Activated CD4-positive, alpha-beta T cell treated with anti-CD3 and anti-CD28 coated beads, Interleukin-2, amount 10 ng/mL, durations not matched to agents 24 days and 14 days (primary cell): ENCODE data around the gene OAF. TPM values are rescaled to one million over a fixed set of nuclear protein-coding genes. Genes with fewer than 3 reads are reported as not detected.
A peak's percentile ranks its signal among the peaks of the same experiment; 100 is the strongest.

Experiments
- DNase-seq: peaks from one replicate; pipeline ENCODE4 v3.0.0; 2022
- H3K27ac Mint-ChIP-seq: one replicate; pipeline ENCODE4 v1.8.0; 2022; ENCODE audit warnings: mild to moderate bottlenecking, mixed read lengths
- H3K27me3 Mint-ChIP-seq: one replicate; pipeline ENCODE4 v1.8.0; 2022; ENCODE audit warnings: mixed read lengths
- H3K36me3 Mint-ChIP-seq: one replicate; pipeline ENCODE4 v1.8.0; 2022; ENCODE audit warnings: low read depth, mild to moderate bottlenecking, mixed read lengths
- H3K4me1 Mint-ChIP-seq: one replicate; pipeline ENCODE4 v1.8.0; 2021; ENCODE audit warnings: mixed read lengths
- H3K4me3 Mint-ChIP-seq: one replicate; pipeline ENCODE4 v1.8.0; 2022; ENCODE audit warnings: mild to moderate bottlenecking, moderate library complexity, mixed read lengths
- H3K9me3 Mint-ChIP-seq: one replicate; pipeline ENCODE4 v1.8.0; 2021; ENCODE audit warnings: mixed read lengths
- intact Hi-C: fragments of 100-400 bp; cut with micrococcal nuclease; formaldehyde crosslinking; loops from one replicate; pipeline ENCODE4 v1.15.1; 2023
- total RNA-seq: library from RNA; stranded (reverse); gene quantifications from 2 replicates; pipeline ENCODE4 v1.2.3, GENCODE V29; 2022

The OAF gene
- total RNA-seq, 1 donor from 2014 or later: 2.3 TPM

DNA sequence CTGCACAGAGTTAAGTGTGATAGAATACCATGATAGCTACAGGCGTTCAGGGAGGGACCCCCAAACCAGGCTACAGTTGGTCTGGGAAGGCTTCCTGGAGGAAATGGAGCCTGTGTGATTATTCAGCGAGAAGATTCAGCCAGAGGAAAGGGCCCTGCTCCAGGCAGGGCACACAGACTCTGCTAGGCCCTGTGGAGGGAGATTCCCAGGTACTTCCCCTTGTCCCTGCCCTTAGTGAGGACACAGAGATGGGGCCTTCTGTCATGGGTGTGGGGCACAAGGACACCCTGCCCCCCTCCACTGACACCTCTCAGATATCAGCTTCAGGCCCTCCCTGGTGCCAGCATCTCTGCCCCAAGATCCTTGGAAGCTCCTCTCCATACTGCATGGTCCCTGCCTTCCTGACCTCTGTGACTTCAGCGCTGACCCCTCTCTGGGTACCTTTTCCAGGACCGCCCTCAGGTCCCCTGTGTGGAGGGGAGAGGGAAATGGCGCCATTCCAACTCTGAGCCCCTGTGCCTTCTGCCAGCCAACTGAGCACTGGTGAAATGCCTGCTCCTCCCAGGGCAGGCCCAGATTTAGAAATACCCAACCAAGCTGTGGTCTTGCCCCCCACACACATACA lies 16.5 kb downstream of the OAF start:
- H3K27me3 Mint-ChIP-seq: peaks cover 26% of the 10 kb centered on the region
- H3K4me1 Mint-ChIP-seq: no peaks in the 10 kb centered on the region
- no peak overlapping the region for H3K4me3 Mint-ChIP-seq
- H3K36me3 Mint-ChIP-seq: no peaks in the 10 kb centered on the region
- DNase-seq: no peak
- H3K9me3 Mint-ChIP-seq: no peaks in the 10 kb centered on the region
- intact Hi-C loops: no loop called here
- no peak overlapping the region for H3K27ac Mint-ChIP-seq

DNA sequence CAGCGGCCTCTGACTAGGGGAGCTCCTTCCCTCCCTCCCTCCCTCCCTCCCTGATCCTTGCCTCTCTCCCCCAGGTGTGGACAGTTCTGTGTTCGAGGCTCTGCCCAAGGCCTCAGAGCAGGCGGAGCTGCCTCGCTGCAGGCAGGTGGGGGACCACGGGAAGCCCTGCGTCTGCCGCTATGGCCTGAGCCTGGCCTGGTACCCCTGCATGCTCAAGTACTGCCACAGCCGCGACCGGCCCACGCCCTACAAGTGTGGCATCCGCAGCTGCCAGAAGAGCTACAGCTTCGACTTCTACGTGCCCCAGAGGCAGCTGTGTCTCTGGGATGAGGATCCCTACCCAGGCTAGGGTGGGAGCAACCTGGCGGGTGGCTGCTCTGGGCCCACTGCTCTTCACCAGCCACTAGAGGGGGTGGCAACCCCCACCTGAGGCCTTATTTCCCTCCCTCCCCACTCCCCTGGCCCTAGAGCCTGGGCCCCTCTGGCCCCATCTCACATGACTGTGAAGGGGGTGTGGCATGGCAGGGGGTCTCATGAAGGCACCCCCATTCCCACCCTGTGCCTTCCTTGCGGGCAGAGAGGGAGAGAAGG lies 18.1 kb downstream of the OAF start:
- intact Hi-C loops: no loop called here
- H3K27me3 Mint-ChIP-seq: peaks cover 25% of the 10 kb centered on the region
- H3K36me3 Mint-ChIP-seq: no peaks in the 10 kb centered on the region
- H3K4me1 Mint-ChIP-seq: no peaks in the 10 kb centered on the region
- H3K4me3 Mint-ChIP-seq: no peak overlapping the region
- no peak overlapping the region for H3K27ac Mint-ChIP-seq
- no peak for DNase-seq
- no peaks in the 10 kb centered on the region for H3K9me3 Mint-ChIP-seq

DNA sequence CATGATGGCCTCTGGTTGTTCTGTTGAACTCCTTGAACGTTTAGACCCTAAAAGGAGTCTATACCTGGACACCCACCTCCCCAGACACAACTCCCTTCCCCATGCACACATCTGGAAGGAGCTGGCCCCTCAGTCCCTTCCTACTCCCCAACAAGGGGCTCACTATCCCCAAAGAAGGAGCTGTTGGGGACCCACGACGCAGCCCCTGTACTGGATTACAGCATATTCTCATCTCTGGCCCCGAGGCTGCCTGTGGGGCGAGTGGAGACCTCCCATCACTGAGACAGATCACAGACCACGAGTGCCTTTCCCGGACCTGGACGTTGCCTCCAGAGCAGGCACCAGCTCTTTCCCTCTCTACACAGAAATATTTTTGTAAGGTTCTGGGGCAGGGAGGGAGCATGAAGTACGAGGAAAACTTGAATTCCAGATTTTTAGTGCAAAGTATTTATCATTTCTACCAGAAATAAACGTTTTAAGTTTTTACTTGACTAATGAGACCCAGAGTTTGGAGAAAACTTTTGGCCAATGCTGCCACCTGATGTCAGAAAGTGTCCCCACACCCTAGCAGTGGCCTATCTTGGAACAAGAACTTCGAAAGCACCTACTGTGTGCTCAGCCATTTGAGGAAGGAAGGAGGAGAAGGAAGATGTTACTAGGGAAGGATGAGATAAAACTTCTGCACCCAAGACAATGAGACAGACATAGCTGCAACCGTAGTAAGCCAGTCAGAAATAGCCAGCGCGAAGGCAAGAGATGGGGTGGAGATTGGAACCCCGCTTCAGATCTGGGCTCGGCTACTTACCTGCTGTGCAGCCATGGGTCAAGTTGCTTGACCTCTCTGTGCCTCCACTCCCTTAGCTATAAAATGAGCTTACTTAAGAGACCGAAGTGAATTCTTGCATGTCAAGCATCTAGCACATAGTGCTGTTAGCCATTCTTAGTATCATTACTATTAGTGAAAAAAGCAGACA lies 18.9 kb downstream of the OAF start:
- intact Hi-C loops: loop anchor here (1.0 kb wide), 1 partner anchor 57 kb away; no protein-coding TSS in a partner anchor
- Mint-ChIP-seq H3K4me3 (no peak overlapping the region), H3K9me3 (no peaks in the 10 kb centered on the region), H3K27ac (no peak overlapping the region), H3K4me1 (no peaks in the 10 kb centered on the region), H3K27me3 (peaks cover 24% of the 10 kb centered on the region), H3K36me3 (no peaks in the 10 kb centered on the region)
- DNase-seq: peak; percentile 70

DNA sequence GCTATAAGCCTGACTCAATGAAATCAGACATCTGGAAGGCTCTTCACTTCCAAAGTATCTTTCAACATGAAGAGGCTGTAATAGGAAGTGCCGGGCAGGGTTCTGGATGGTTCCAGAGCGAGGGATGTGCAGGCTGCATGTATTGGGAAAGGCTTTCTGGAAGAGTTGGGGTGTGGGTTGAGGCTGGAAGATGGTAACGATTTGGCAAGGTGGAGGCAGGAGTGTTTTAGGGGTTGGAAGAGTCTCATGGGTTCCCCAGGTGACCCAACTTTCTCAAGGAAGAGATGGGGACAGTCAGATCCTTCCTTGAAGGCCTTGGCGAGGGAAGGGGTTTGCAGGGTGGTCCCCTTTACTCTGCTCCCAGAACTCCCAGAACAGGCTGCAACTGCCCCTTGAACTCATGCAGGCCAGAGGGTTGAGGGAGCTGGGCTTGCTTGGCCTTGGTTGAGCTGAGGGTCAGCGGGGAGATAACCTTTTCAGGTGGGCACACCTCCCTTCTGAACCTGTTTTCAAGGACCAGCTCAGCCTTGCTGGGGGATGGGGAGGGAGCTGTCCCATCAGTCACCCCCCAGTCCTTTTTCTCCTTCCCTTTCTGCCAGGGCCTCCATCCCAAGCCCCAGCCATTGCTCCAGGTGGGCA lies 19.7 kb downstream of the OAF start:
- Mint-ChIP-seq H3K27ac (no peak overlapping the region), H3K9me3 (no peaks in the 10 kb centered on the region), H3K36me3 (no peaks in the 10 kb centered on the region), H3K4me1 (no peaks in the 10 kb centered on the region), H3K4me3 (no peak overlapping the region), H3K27me3 (peaks cover 21% of the 10 kb centered on the region)
- DNase-seq: no peak
- intact Hi-C loops: loop anchor here (1.0 kb wide), 1 partner anchor 58 kb away; no protein-coding TSS in a partner anchor

GRCh38 chr11:120231963-120232362 lies 21.1 kb downstream of the OAF start:
- Mint-ChIP-seq H3K4me3 (no peak overlapping the region), H3K4me1 (peaks cover 6% of the 10 kb centered on the region), H3K27ac (no peak overlapping the region), H3K27me3 (peaks cover 27% of the 10 kb centered on the region), H3K9me3 (no peaks in the 10 kb centered on the region), H3K36me3 (no peaks in the 10 kb centered on the region)
- DNase-seq: no peak
- intact Hi-C loops: no loop called here

DNA sequence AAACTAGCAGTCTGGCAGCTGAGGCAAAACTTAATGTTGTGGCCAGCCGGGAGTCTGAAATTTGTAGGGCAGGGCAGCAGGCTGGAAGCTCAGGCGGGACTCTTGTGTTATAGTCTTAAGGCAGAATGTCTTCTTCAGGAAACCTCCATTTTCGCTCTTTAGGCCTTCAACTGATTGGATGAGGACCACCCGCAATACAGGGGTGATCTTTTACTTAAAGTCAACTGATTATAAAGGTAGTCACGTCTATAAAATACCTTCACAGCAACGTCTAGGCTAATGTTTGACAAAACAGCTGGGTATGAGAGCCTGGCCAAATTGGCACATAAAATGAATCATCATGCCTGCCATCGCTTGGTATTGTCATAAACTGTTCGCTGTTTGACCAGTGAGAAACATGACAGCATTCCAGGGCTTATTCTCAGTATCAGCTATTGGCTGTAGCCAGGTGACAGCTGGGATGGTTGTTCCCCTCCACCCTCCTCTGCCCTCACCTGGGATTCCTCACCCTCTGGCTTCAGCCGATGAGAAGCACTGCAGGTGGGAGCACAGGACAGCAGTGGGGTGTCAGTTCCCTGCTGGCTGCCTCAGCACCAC lies 22.5 kb downstream of the OAF start:
- Mint-ChIP-seq H3K9me3 (no peaks in the 10 kb centered on the region), H3K4me1 (peaks cover 6% of the 10 kb centered on the region), H3K36me3 (no peaks in the 10 kb centered on the region), H3K27ac (no peak overlapping the region), H3K4me3 (no peak overlapping the region), H3K27me3 (peaks cover 41% of the 10 kb centered on the region)
- no peak for DNase-seq
- intact Hi-C loops: no loop called here

GRCh38 chr11:120235024-120235628 lies 24.3 kb downstream of the OAF start:
- Mint-ChIP-seq H3K36me3 (no peaks in the 10 kb centered on the region), H3K27me3 (peaks cover 55% of the 10 kb centered on the region), H3K4me1 (peaks cover 6% of the 10 kb centered on the region), H3K9me3 (no peaks in the 10 kb centered on the region), H3K4me3 (no peak overlapping the region), H3K27ac (no peak overlapping the region)
- intact Hi-C loops: loop anchor here (1.0 kb wide), 1 partner anchor 68 kb away; no protein-coding TSS in a partner anchor
- peak; percentile 90 for DNase-seq

GRCh38 chr11:120236169-120237107 lies 25.6 kb downstream of the OAF start:
- no peak overlapping the region for H3K4me3 Mint-ChIP-seq
- no peaks in the 10 kb centered on the region for H3K9me3 Mint-ChIP-seq
- H3K36me3 Mint-ChIP-seq: no peaks in the 10 kb centered on the region
- intact Hi-C loops: no loop called here
- H3K27ac Mint-ChIP-seq: no peak overlapping the region
- peaks cover 8% of the 10 kb centered on the region for H3K4me1 Mint-ChIP-seq
- H3K27me3 Mint-ChIP-seq: peaks cover 66% of the 10 kb centered on the region
- no peak for DNase-seq

GRCh38 chr11:120238968-120239620 lies 28.3 kb downstream of the OAF start:
- intact Hi-C loops: no loop called here
- Mint-ChIP-seq H3K4me1 (peaks cover 9% of the 10 kb centered on the region), H3K36me3 (no peaks in the 10 kb centered on the region), H3K4me3 (no peak overlapping the region), H3K27me3 (peaks cover 76% of the 10 kb centered on the region), H3K9me3 (no peaks in the 10 kb centered on the region), H3K27ac (peak overlapping the region; percentile 17)
- no peak for DNase-seq

DNA sequence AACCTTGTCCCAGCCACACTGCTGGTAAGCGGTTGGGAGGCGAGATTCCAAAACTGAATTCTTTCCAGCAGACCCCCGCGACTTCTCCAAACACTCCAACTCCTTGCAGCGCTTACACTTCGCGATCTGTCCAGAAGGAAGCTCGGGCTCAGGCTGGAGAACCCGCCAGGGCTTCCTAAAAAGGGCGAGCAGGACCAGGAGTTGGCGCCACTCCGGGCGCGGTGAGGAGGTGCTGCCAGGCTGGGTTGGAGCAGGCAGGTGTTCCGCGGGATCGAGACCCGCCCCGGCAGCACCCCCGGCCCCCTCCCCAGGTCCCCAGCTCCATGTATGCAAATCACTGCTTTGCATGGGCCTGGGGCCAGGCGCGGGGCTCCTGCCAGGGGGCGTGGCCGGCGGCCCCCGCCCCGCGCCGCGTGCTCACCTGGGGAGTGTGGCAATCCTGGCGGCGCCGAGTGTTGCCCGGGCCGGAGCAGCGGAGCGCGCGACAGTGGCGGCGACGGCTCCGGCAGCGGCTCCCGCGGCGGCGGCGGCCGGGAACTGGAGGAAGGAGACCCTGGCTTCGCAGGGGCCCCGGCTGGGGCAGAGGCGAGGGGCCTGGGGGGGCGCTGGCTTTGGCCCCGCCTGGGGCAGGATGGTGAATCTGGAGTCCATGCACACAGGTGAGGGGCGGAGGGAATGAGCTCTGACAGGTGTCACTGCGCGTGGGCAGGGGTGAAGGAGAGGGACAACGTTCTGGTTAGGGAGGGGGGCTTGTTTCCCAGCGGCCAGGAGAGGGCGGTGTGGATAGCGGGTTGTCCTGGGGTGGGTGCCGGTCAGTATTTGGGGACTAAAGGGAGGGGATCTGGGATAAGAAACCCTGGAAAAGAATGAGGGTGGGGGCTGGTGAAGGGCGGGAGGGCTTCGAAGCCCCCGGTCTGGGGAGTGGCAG lies 29.1 kb downstream of the OAF start, which contains the start of gene POU2F3:
Gene POU2F3, plus strand, starts transcription at position 428 of the 928 bp plus-strand sequence. Its CDS starts 204 bp downstream, at position 632.
- no peaks in the 10 kb centered on the region for H3K9me3 Mint-ChIP-seq
- no peak for DNase-seq
- H3K4me1 Mint-ChIP-seq: peaks cover 16% of the 10 kb centered on the region
- no peak within 1 kb of the TSS for H3K27ac Mint-ChIP-seq
- intact Hi-C loops: no loop called here
- H3K36me3 Mint-ChIP-seq: no peaks in the 10 kb centered on the region
- no peak within 1 kb of the TSS for H3K4me3 Mint-ChIP-seq
- peaks cover 75% of the 10 kb centered on the region for H3K27me3 Mint-ChIP-seq

DNA sequence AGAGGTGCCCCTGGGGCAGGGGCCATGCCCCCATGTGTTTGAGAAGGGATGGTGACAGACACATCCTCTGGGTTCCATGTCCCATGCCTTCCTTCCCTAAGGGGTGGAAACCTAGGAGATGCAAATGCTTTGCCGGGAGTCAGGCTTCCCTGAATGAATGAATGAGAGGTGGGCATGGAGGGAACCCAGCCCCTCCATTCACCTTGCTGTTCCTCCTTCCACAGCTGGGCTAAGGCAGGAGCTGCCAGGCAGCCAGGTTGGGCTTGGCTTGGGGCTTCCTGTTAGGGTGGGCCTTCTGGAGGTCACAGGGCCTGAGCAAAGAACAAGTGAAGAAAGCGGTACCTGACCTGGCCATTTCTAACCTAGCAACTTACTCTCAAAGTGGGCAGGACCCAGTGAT lies 30.0 kb downstream of the OAF start:
- Mint-ChIP-seq H3K36me3 (no peaks in the 10 kb centered on the region), H3K27me3 (peaks cover 78% of the 10 kb centered on the region), H3K4me1 (peaks cover 22% of the 10 kb centered on the region), H3K4me3 (no peak overlapping the region), H3K27ac (no peak overlapping the region), H3K9me3 (no peaks in the 10 kb centered on the region)
- DNase-seq: no peak
- intact Hi-C loops: no loop called here
